ENCODE results near the gene FOCAD. TPM values are rescaled to one million over a fixed set of nuclear protein-coding genes. Genes with fewer than 3 reads are reported as not detected.

The FOCAD gene, protein sequence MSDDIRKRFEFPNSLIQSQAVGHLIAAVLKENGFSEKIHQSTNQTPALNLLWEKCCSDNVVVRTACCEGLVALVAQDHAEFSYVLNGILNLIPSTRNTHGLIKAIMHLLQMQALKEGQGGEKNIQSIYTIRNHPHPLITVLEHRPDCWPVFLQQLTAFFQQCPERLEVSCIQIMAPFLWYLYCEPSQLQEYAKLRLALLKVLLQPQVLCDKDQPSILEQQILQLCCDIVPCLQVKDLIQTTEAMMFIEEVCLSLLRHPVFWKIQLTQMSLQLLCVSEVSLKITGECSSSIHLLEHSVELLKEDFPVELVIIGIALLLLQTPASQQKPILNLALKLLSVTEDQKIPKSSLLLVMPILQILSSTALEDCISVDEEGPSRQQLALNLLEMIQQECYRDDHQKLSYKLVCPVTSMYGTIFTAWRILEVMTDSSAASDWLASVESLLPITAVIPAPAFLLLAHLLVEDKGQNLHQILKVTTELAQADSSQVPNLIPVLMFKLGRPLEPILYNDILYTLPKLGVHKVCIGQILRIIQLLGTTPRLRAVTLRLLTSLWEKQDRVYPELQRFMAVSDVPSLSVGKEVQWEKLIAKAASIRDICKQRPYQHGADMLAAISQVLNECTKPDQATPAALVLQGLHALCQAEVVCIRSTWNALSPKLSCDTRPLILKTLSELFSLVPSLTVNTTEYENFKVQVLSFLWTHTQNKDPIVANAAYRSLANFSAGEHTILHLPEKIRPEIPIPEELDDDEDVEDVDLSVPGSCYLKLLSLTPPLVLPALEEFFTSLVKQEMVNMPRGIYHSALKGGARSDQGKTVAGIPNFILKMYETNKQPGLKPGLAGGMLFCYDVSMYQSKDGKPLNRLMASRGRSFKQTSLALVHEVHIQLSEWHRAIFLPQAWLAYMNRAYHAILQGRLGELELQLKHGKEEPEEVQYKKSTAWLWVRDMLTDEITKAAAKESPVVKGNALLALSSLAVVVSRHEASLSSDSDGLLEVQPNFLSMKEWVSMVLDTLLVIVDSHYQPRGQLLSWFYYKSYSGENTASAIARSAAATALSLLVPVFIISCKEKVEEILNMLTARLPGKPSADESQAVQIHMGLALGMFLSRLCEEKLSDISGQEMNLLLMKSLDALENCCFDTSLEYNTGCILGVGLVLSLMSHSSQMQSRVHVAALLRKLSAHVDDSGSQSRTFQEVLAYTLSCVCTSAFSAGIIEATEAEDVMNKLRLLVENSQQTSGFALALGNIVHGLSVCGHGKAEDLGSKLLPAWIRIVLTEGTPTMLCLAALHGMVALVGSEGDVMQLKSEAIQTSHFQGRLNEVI (N-terminal part only)
- total RNA-seq: 32.3 TPM
- polyA plus RNA-seq: 12.7 TPM
- long read RNA-seq, donor 1, partial matches to known transcripts: 6 of 6 reads
- long read RNA-seq, donor 1, other reads (novel, unspliced or antisense): 0 of 6 reads
- long read RNA-seq, donor 2: 0 reads
- long read RNA-seq, donor 3, partial matches to known transcripts: 26 of 52 reads
- long read RNA-seq, donor 3, other reads (novel, unspliced or antisense): 24 of 52 reads
- long read RNA-seq, donor 4: 0 reads
- long read RNA-seq, donor 5, partial matches to known transcripts: 42 of 88 reads
- long read RNA-seq, donor 5, other reads (novel, unspliced or antisense): 45 of 88 reads
- long read RNA-seq, donor 6, partial matches to known transcripts: 14 of 50 reads
- long read RNA-seq, donor 6, other reads (novel, unspliced or antisense): 36 of 50 reads
- long read RNA-seq, donor 7, partial matches to known transcripts: 0 of 24 reads
- long read RNA-seq, donor 7, other reads (novel, unspliced or antisense): 20 of 24 reads
- long read RNA-seq, donor 8, partial matches to known transcripts: 0 of 12 reads
- long read RNA-seq, donor 8, other reads (novel, unspliced or antisense): 12 of 12 reads
- long read RNA-seq, donor 9, full-length matches to known transcripts: 2 of 32 reads
- long read RNA-seq, donor 9, partial matches to known transcripts: 14 of 32 reads
- long read RNA-seq, donor 9, other reads (novel, unspliced or antisense): 16 of 32 reads
- long read RNA-seq, donor 10, partial matches to known transcripts: 13 of 14 reads
- long read RNA-seq, donor 10, other reads (novel, unspliced or antisense): 0 of 14 reads

- Histone ChIP-seq H3K4me1 (ENCODE audit: control insufficient read depth in 2 of 2, insufficient read depth in 2 of 2, low read length in 2 of 2) (peaks cover 5 to 15% of the 10 kb centered on the region in 2 donors), H3K9me3 (ENCODE audit: control insufficient read depth in 2 of 2, insufficient read depth in 1 of 2, low read length in 1 of 2) (no peaks in the 10 kb centered on the region), H3K36me3 (ENCODE audit: control insufficient read depth in 2 of 2, insufficient read depth in 2 of 2, low read length in 1 of 2) (no peaks in the 10 kb centered on the region), H3K4me3 (ENCODE audit: low read length in 2 of 2) (peak within 1 kb of the TSS; percentile 71 to 87), H3K27ac (ENCODE audit: low read depth in 1 of 2, low read length in 1 of 2) (peak within 1 kb of the TSS; percentile 77 to 82), H3K27me3 (ENCODE audit: control insufficient read depth in 2 of 2, insufficient read depth in 1 of 2, low read length in 1 of 2) (no peaks in the 10 kb centered on the region)
- DNase-seq (ENCODE audit: low read depth in 6 of 9, low spot score in 9 of 9): peak; percentile 77 to 97 (median 93)
- under 1% methylated on average over 78 of the region's 78 CpGs for WGBS
Measured at GRCh38 chr9:20684035-20684874, at the start of gene FOCAD. Gene FOCAD, plus strand, starts transcription at chr9:20684259. Its CDS starts 31,095 bp downstream, at chr9:20715354.

- Histone ChIP-seq H3K4me1 (ENCODE audit: control insufficient read depth in 2 of 2, insufficient read depth in 2 of 2, low read length in 2 of 2) (peaks cover 2 to 6% of the 10 kb centered on the region in 2 donors), H3K27ac (ENCODE audit: low read depth in 1 of 2, low read length in 1 of 2) (no peak overlapping the region), H3K27me3 (ENCODE audit: control insufficient read depth in 2 of 2, insufficient read depth in 1 of 2, low read length in 1 of 2) (no peaks in the 10 kb centered on the region), H3K36me3 (ENCODE audit: control insufficient read depth in 2 of 2, insufficient read depth in 2 of 2, low read length in 1 of 2) (no peaks in the 10 kb centered on the region), H3K4me3 (ENCODE audit: low read length in 2 of 2) (no peak overlapping the region), H3K9me3 (ENCODE audit: control insufficient read depth in 2 of 2, insufficient read depth in 1 of 2, low read length in 1 of 2) (no peaks in the 10 kb centered on the region)
- no peak for DNase-seq (ENCODE audit: low read depth in 6 of 9, low spot score in 9 of 9)
- WGBS: 93% methylated on average over 4 of the region's 4 CpGs
Measured at GRCh38 chr9:20634895-20635294, 49.2 kb upstream of the FOCAD start.

- H3K4me1 ChIP-seq (ENCODE audit: control insufficient read depth in 2 of 2, insufficient read depth in 2 of 2, low read length in 2 of 2): peaks cover 12 to 16% of the 10 kb centered on the region in 2 donors
- whole genome bisulfite sequencing: 98% methylated on average over 3 of the region's 3 CpGs
- H3K9me3 ChIP-seq (ENCODE audit: control insufficient read depth in 2 of 2, insufficient read depth in 1 of 2, low read length in 1 of 2): no peaks in the 10 kb centered on the region
- no peak overlapping the region for H3K27ac ChIP-seq (ENCODE audit: low read depth in 1 of 2, low read length in 1 of 2)
- no peak overlapping the region for H3K4me3 ChIP-seq (ENCODE audit: low read length in 2 of 2)
- no peaks in the 10 kb centered on the region for H3K27me3 ChIP-seq (ENCODE audit: control insufficient read depth in 2 of 2, insufficient read depth in 1 of 2, low read length in 1 of 2)
- no peaks in the 10 kb centered on the region for H3K36me3 ChIP-seq (ENCODE audit: control insufficient read depth in 2 of 2, insufficient read depth in 2 of 2, low read length in 1 of 2)
- DNase-seq (ENCODE audit: low read depth in 6 of 9, low spot score in 9 of 9): no peak
Measured at GRCh38 chr9:20636888-20637440, 47.1 kb upstream of the FOCAD start.

DNA sequence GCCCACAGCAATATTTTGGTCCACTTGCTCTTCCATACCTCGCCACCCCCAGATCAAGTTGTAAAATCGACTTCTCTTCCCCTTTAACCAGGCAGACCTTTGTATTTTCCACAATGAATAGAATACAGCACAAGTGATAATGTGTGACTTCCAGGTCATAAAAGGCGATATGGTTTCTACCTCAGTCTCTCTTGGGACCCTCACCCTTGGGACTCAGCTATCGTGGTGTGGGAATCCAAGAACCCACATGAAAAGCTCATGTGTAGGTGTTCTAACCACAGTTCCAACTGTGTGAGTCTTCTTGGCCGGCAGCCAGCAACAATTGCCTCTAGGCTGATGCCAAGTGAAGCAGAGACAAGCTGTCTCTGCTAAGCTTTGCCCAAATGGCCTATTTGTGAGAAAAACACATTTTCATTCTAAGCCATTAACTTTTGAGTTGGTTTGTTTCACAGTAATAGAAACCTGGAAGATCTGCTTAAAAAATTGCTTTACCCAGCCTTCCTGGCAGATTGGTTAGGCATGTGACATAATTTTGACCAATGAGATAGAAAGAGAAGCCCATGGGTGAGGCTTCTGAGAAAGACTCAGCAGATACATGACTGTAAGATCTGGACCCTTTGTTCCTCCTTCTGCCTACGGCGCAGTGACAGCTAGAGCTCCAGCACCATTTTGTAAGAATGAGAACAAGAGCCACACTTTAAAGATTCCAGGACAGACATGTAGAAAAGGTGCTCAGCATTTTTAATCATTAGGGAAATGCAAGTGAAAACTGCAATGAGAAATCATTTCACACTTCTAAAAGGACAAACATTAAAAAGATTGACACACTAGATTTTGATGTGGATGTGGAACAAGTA lies 43.5 kb upstream of the FOCAD start:
- Histone ChIP-seq H3K4me1 (ENCODE audit: control insufficient read depth in 2 of 2, insufficient read depth in 2 of 2, low read length in 2 of 2) (peaks cover 12 to 16% of the 10 kb centered on the region in 2 donors), H3K27me3 (ENCODE audit: control insufficient read depth in 2 of 2, insufficient read depth in 1 of 2, low read length in 1 of 2) (no peaks in the 10 kb centered on the region), H3K9me3 (ENCODE audit: control insufficient read depth in 2 of 2, insufficient read depth in 1 of 2, low read length in 1 of 2) (no peaks in the 10 kb centered on the region), H3K27ac (ENCODE audit: low read depth in 1 of 2, low read length in 1 of 2) (peak overlapping the region; percentile 53 to 89), H3K36me3 (ENCODE audit: control insufficient read depth in 2 of 2, insufficient read depth in 2 of 2, low read length in 1 of 2) (no peaks in the 10 kb centered on the region), H3K4me3 (ENCODE audit: low read length in 2 of 2) (peak overlapping the region in 1 of 2 donors; percentile 24)
- WGBS: 8% methylated on average over 7 of the region's 7 CpGs
- DNase-seq (ENCODE audit: low read depth in 6 of 9, low spot score in 9 of 9): peak in 7 of 9 donors; percentile 65 to 94 (median 77)

DNA sequence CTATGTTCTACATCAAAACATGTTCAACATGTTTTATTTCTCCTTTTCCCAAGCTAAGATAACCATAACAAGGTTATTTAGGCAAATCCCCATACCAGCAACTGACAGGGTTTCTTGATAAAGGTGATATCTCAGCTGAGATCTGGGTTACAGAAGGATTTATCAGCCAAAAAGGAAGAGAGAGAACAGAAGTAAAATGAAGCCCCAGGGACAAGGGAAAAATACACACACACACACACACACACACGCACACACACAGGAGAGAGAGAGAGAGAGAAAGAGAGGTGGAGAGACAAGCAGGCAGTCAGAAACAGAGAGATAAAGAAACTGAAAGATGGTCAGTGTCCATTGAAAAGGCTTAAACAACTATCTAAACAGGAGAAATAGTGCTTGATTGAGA lies 42.0 kb upstream of the FOCAD start:
- Histone ChIP-seq H3K4me1 (ENCODE audit: control insufficient read depth in 2 of 2, insufficient read depth in 2 of 2, low read length in 2 of 2) (peaks cover 12 to 16% of the 10 kb centered on the region in 2 donors), H3K27ac (ENCODE audit: low read depth in 1 of 2, low read length in 1 of 2) (no peak overlapping the region), H3K27me3 (ENCODE audit: control insufficient read depth in 2 of 2, insufficient read depth in 1 of 2, low read length in 1 of 2) (no peaks in the 10 kb centered on the region), H3K4me3 (ENCODE audit: low read length in 2 of 2) (no peak overlapping the region), H3K36me3 (ENCODE audit: control insufficient read depth in 2 of 2, insufficient read depth in 2 of 2, low read length in 1 of 2) (no peaks in the 10 kb centered on the region), H3K9me3 (ENCODE audit: control insufficient read depth in 2 of 2, insufficient read depth in 1 of 2, low read length in 1 of 2) (no peaks in the 10 kb centered on the region)
- WGBS: 92% methylated on average over 1 of the region's 1 CpG
- no peak for DNase-seq (ENCODE audit: low read depth in 6 of 9, low spot score in 9 of 9)

DNA sequence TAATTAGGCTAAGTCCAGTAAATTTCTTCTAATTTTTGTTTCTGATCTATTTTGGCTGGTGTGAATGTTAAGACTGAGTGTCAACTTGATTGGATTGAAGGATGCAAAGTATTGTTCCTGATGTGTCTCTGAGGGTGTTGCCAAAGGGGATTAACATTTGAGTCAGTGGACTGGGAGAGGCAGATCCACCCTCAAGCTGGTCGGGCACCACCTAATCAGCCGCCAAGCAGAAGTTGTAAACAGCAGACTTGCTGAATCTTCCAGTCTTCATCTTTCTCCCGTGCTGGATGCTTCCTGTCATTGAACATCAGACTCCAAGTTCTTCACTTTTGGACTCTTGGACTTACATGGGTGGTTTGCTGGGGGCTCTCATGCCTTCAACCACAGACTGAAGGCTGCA lies 40.4 kb upstream of the FOCAD start:
- Histone ChIP-seq H3K4me1 (ENCODE audit: control insufficient read depth in 2 of 2, insufficient read depth in 2 of 2, low read length in 2 of 2) (peaks cover 12 to 16% of the 10 kb centered on the region in 2 donors), H3K36me3 (ENCODE audit: control insufficient read depth in 2 of 2, insufficient read depth in 2 of 2, low read length in 1 of 2) (no peaks in the 10 kb centered on the region), H3K27ac (ENCODE audit: low read depth in 1 of 2, low read length in 1 of 2) (no peak overlapping the region), H3K4me3 (ENCODE audit: low read length in 2 of 2) (no peak overlapping the region), H3K9me3 (ENCODE audit: control insufficient read depth in 2 of 2, insufficient read depth in 1 of 2, low read length in 1 of 2) (no peaks in the 10 kb centered on the region), H3K27me3 (ENCODE audit: control insufficient read depth in 2 of 2, insufficient read depth in 1 of 2, low read length in 1 of 2) (no peaks in the 10 kb centered on the region)
- 97% methylated on average over 3 of the region's 3 CpGs for WGBS
- DNase-seq (ENCODE audit: low read depth in 6 of 9, low spot score in 9 of 9): no peak

Measured in thymus (tissue), 14 donors.